GM12878 (cell line): Measurements from ENCODE around the gene PRSS27. TPM values are rescaled to one million over a fixed set of nuclear protein-coding genes. Genes with fewer than 3 reads are reported as not detected.

Experiments used
- ATF7 ChIP-seq: fragments of 450-650 bp; IDR thresholded peaks from 2 replicates; pipeline ENCODE4 v1.6.1; 2016; ENCODE audit warnings: low read depth, mild to moderate bottlenecking
- BMI1 ChIP-seq: fragments of 450-650 bp; IDR thresholded peaks from 2 replicates; pipeline ENCODE4 v1.6.1; 2016; ENCODE audit warnings: mild to moderate bottlenecking, moderate library complexity, borderline replicate concordance
- CBX3 ChIP-seq: fragments of 200-600 bp; sonication (generic); IDR thresholded peaks from 2 replicates; pipeline ENCODE4 v1.6.1; 2016; ENCODE audit warnings: low read depth, borderline replicate concordance
- CEBPB ChIP-seq, 2 experiments: fragments of 150-350 bp in 1 of 2; IDR thresholded peaks; 2 replicates each; pipeline ENCODE4 v1.6.1; 2012 to 2014; ENCODE audit warnings: low read depth in 2 of 2, low read length in 2 of 2, borderline replicate concordance in 1 of 2, inconsistent platforms in 1 of 2
- E2F4 ChIP-seq: IDR thresholded peaks from 2 replicates; pipeline ENCODE4 v1.6.1; 2012; ENCODE audit warnings: low read depth, low read length, improper control_type of control experiment
- E2F8 ChIP-seq: fragments of 450-650 bp; IDR thresholded peaks from 2 replicates; pipeline ENCODE4 v1.6.1; 2018; ENCODE audit warnings: mild to moderate bottlenecking, low read depth, moderate library complexity; ENCODE audit not compliant: partially characterized antibody
- GABPA ChIP-seq: IDR thresholded peaks from 2 replicates; pipeline ENCODE4 v1.6.1; 2014; ENCODE audit warnings: antibody characterized with exemption, low read depth, mild to moderate bottlenecking, inconsistent platforms
- JUNB ChIP-seq: IDR thresholded peaks from 2 replicates; pipeline ENCODE4 v1.6.1; 2016; ENCODE audit warnings: antibody characterized with exemption, mild to moderate bottlenecking
- MYB ChIP-seq: fragments of 150-350 bp; IDR thresholded peaks from 2 replicates; pipeline ENCODE4 v1.6.1; 2014; ENCODE audit warnings: mild to moderate bottlenecking, low read depth, low read length, borderline replicate concordance
- NR2C1 ChIP-seq: fragments of 450-650 bp; IDR thresholded peaks from 2 replicates; pipeline ENCODE4 v1.6.1; 2017; ENCODE audit warnings: antibody characterized with exemption, mild to moderate bottlenecking, moderate library complexity
- NRF1 ChIP-seq: conservative IDR thresholded peaks from 2 replicates; pipeline ENCODE4 v1.6.1; 2011; ENCODE audit warnings: mild to moderate bottlenecking, low read depth, low read length, improper control_type of control experiment
- RB1 ChIP-seq: fragments of 450-650 bp; formaldehyde crosslinking; IDR thresholded peaks from 2 replicates; pipeline ENCODE4 v1.6.1; 2017; ENCODE audit warnings: mild to moderate bottlenecking, borderline replicate concordance
- RCOR1 ChIP-seq: conservative IDR thresholded peaks from 2 replicates; pipeline ENCODE4 v1.6.1; 2012; ENCODE audit warnings: low read depth, low read length, improper control_type of control experiment
- RELB ChIP-seq: fragments of 450-650 bp; IDR thresholded peaks from 2 replicates; pipeline ENCODE4 v1.6.1; 2017; ENCODE audit warnings: low read depth, mild to moderate bottlenecking, moderate library complexity
- RUNX3 ChIP-seq: IDR thresholded peaks from 2 replicates; pipeline ENCODE4 v1.6.1; 2012; ENCODE audit warnings: low read length, inconsistent platforms
- SUPT20H ChIP-seq: IDR thresholded peaks from 2 replicates; pipeline ENCODE4 v1.6.1; 2011; ENCODE audit warnings: low read depth, mild to moderate bottlenecking, low read length, moderate library complexity, borderline replicate concordance; ENCODE audit not compliant: control insufficient read depth
- TBL1XR1 ChIP-seq: IDR thresholded peaks from 2 replicates; pipeline ENCODE4 v1.6.1; 2012; ENCODE audit warnings: low read depth, low read length, improper control_type of control experiment
- ZBTB40 ChIP-seq: fragments of 450-650 bp; IDR thresholded peaks from 2 replicates; pipeline ENCODE4 v1.6.1; 2016; ENCODE audit warnings: mild to moderate bottlenecking, moderate library complexity, borderline replicate concordance
- ZNF207 ChIP-seq: fragments of 450-650 bp; IDR thresholded peaks from 2 replicates; pipeline ENCODE4 v1.6.1; 2014; ENCODE audit warnings: antibody characterized with exemption, mild to moderate bottlenecking, borderline replicate concordance
- ZSCAN29 ChIP-seq: fragments of 450-650 bp; IDR thresholded peaks from 2 replicates; pipeline ENCODE4 v1.6.1; 2017; ENCODE audit warnings: mild to moderate bottlenecking, moderate library complexity
- polyA plus RNA-seq, 11 experiments: library from polyadenylated mRNA; depleted of rRNA in 4 of 11; unstranded in 6 of 11; stranded (reverse) in 5 of 11; fragments of >200 nt; fragmentation: Nextera tagmentation in 4 of 11; fragmentation: Illumina TruSeq in 1 of 11; extraction: Ambion mirVana in 4 of 11; extraction: Trizol in 1 of 11; gene quantifications; 1 replicate in 1 of 11; 2 replicates in 10 of 11; pipeline versions ENCODE4 v1.2.1 to v1.2.3, GENCODE V29; 2011 to 2016; ENCODE audit warnings: inconsistent platforms in 2 of 11, missing spikeins in 2 of 11, low read depth in 1 of 11
- total RNA-seq, 4 experiments: library from RNA; depleted of rRNA in 3 of 4; stranded (reverse); fragments of >200 nt in 3 of 4; fragmentation: Illumina TruSeq in 1 of 4; extraction: Trizol in 1 of 4; gene quantifications; 2 replicates each; pipeline versions ENCODE4 v1.2.1 to v1.2.3, GENCODE V29; 2013 to 2021

PRSS27 gene
- total and polyA plus RNA-seq, 10 of the 15 experiments (the other 5 are each of a cell fraction or from before 2014, with no cell fraction given): 0.18 to 1.8 (median 0.51) TPM; not detected in 2

DNA sequence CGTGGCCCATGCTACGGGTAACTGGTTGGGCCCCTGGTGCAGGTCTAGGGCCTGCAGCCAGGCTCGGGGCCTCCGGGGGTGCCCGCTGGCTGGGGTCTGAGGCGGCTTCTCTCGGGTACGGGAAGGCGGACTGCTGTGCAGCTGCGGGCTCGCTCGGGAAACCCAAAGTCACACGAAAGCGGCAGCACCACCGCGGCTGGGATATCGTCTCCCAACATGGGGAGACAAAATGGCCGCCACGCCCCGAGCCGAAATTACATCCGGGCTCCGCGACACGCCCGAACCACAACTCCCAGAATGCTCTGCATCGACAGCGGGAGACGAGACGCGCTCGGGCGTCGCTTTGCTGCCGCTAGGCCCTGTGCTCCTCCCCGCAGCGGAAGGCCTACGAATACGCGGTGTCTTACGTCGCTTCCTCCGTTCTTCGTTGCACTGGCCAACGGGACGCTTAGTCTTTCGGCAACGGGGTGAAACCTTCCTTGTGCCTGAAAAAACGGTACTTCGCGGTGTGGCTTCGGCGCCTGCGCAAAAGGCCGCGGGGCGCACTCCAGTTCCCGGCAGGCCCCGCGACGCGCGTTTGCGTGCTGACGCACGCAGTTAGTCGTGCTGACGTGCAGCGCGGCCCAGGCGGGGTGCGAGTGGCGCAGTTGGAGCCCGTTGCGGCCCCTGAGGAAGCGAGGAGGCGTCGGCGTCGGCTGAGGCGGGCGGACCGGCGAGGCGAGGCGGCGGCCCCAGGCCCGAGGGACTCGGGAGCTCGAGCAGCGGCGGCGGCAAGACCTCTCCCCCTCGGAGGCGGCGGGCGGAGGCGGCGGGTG lies 32.2 kb upstream of the PRSS27 start, which contains the start of gene SRRM2 (continued):
- peak; percentile 64; the same call in 1 of the 2 replicates for TF ChIP-seq ZBTB40
- TF ChIP-seq NR2C1: peak; percentile 84
- no peak for TF ChIP-seq RCOR1
- TF ChIP-seq E2F8: no peak
- peak; percentile 38; the same call in 1 of the 2 replicates for TF ChIP-seq ATF7
- TF ChIP-seq TBL1XR1: no peak
- no peak; the same call in 1 of the 2 replicates for TF ChIP-seq ZSCAN29
- TF ChIP-seq CBX3: no peak
- TF ChIP-seq SUPT20H: no peak
- TF ChIP-seq BMI1: no peak
- TF ChIP-seq RB1: peak; percentile 78; the same call in 1 of the 2 replicates
- no peak for TF ChIP-seq JUNB
- TF ChIP-seq NRF1: peak; percentile 47
- TF ChIP-seq MYB: 0 out of 2 replicates have a peak, but pooled peaks have one; percentile 28
- TF ChIP-seq GABPA: peak; percentile 73
- 0 out of 2 replicates have a peak, but pooled peaks have one; percentile 14 for TF ChIP-seq E2F4
- TF ChIP-seq RUNX3: peak; percentile 68
- peak; percentile 91 for TF ChIP-seq RELB
- TF ChIP-seq ZNF207: peak; percentile 76
- no peak for TF ChIP-seq CEBPB (IDR thresholded peaks at IDR 0.05; ENCODE audit: borderline replicate concordance in 1 of 2, low read depth in 2 of 2, low read length in 2 of 2)
